GM12878 (cell line): Measurements from ENCODE around the gene FUT7. TPM values are rescaled to one million over a fixed set of nuclear protein-coding genes. Genes with fewer than 3 reads are reported as not detected.

Experiments
- ATAC-seq: fragments of 200-7000 bp; cut with Tn5 transposase; 3 replicates; pipeline ENCODE4 v1.9.1; 2020; ENCODE audit warnings: mild to moderate bottlenecking, moderate library complexity
- BruUV-seq: library from RNA; stranded (reverse); fragments of 400-500 nt; replicated peaks from 2 replicates; lab custom pipeline; 2021; lab: Mats Ljungman, UMichigan
- CTCF ChIA-PET: fragments of 300-600 bp; sonication (Branson Sonifier 250); formaldehyde crosslinking; extraction: SDS; loops from one replicate; lab custom pipeline; 2021; ENCODE audit warnings: inconsistent platforms; lab: Yijun Ruan, JAX
- POLR2A ChIA-PET: fragments of 350-600 bp; formaldehyde crosslinking; extraction: SDS; loops from one replicate; lab custom pipeline; 2021; ENCODE audit warnings: inconsistent platforms; lab: Charles Lee
- RAD21 ChIA-PET: fragments of 300-600 bp; sonication (Branson Sonifier 250); formaldehyde crosslinking; loops from one replicate; lab custom pipeline; 2023; ENCODE audit warnings: antibody characterized with exemption; ENCODE audit not compliant: unreplicated experiment; lab: Charles Lee
- SMC1A ChIA-PET: fragments of 300-600 bp; sonication (Branson Sonifier 250); formaldehyde crosslinking; loops from one replicate; lab custom pipeline; 2023; ENCODE audit not compliant: unreplicated experiment, uncharacterized antibody; lab: Charles Lee
- DNase-seq: peaks from one replicate; pipeline ENCODE4 v3.0.0-alpha.2; 2011; ENCODE audit warnings: low read depth, low spot score
- FAIRE-seq: peaks from 3 replicates; lab custom pipeline; 2011; peaks lifted over from hg19 to GRCh38; lab: Jason Lieb, UNC
- H2AFZ ChIP-seq: 2 replicates; pipeline ENCODE4 v1.6.0; 2011; ENCODE audit warnings: low read depth, low read length, control low read depth; ENCODE audit not compliant: control insufficient read depth
- H3K27ac ChIP-seq: 2 replicates; pipeline ENCODE4 v1.5.1; 2011; ENCODE audit warnings: control low read depth; ENCODE audit not compliant: control insufficient read depth, insufficient read depth
- H3K27me3 ChIP-seq, 2 experiments: replicated peaks in 1 of 2; 2 replicates each; pipeline versions ENCODE4 v1.6.0 to v1.6.1; 2011; ENCODE audit warnings: low read length in 1 of 2; ENCODE audit not compliant: control insufficient read depth in 2 of 2, insufficient read depth in 2 of 2
- H3K36me3 ChIP-seq, 2 experiments: 2 replicates each; pipeline ENCODE4 v1.5.1; 2011; ENCODE audit warnings: low read length in 1 of 2; ENCODE audit not compliant: control insufficient read depth in 2 of 2, insufficient read depth in 2 of 2
- H3K4me1 ChIP-seq: 2 replicates; pipeline ENCODE4 v1.6.1; 2011; ENCODE audit warnings: mild to moderate bottlenecking, low read length, moderate library complexity, mixed read lengths; ENCODE audit not compliant: control insufficient read depth, insufficient read depth
- H3K4me2 ChIP-seq: 2 replicates; pipeline ENCODE4 v1.6.0; 2011; ENCODE audit warnings: control low read depth; ENCODE audit not compliant: control insufficient read depth, insufficient read depth
- H3K4me3 ChIP-seq: fragments of 200-600 bp; sonication (generic); 2 replicates; pipeline ENCODE4 v1.5.1; 2016
- H3K79me2 ChIP-seq: 2 replicates; pipeline ENCODE4 v1.6.0; 2011; ENCODE audit warnings: low read length; ENCODE audit not compliant: control insufficient read depth, insufficient read depth
- H3K9ac ChIP-seq: 2 replicates; pipeline ENCODE4 v1.8.0; 2011; ENCODE audit warnings: low read length, control low read depth, mixed read lengths; ENCODE audit not compliant: control insufficient read depth, insufficient read depth
- H3K9me3 ChIP-seq: replicated peaks from 3 replicates; pipeline ENCODE4 v1.5.1; 2011; ENCODE audit warnings: mild to moderate bottlenecking, low read length; ENCODE audit not compliant: control insufficient read depth, insufficient read depth
- H4K20me1 ChIP-seq: 2 replicates; pipeline ENCODE4 v1.6.0; 2011; ENCODE audit not compliant: control insufficient read depth, insufficient read depth
- ASH2L ChIP-seq: fragments of 300-600, 200-600 bp; sonication (generic); IDR thresholded peaks from 2 replicates; pipeline ENCODE4 v1.6.1; 2017; ENCODE audit warnings: low read depth, mild to moderate bottlenecking, borderline replicate concordance
- BCL11A ChIP-seq: IDR thresholded peaks from 2 replicates; pipeline ENCODE4 v1.6.1; 2011; ENCODE audit warnings: low read depth, low read length
- BMI1 ChIP-seq: fragments of 450-650 bp; IDR thresholded peaks from 2 replicates; pipeline ENCODE4 v1.6.1; 2016; ENCODE audit warnings: mild to moderate bottlenecking, moderate library complexity, borderline replicate concordance
- CEBPB ChIP-seq, 2 experiments: fragments of 150-350 bp in 1 of 2; IDR thresholded peaks; 2 replicates each; pipeline ENCODE4 v1.6.1; 2012 to 2014; ENCODE audit warnings: low read depth in 2 of 2, low read length in 2 of 2, borderline replicate concordance in 1 of 2, inconsistent platforms in 1 of 2
- CUX1 ChIP-seq: IDR thresholded peaks from 2 replicates; pipeline ENCODE4 v1.6.1; 2012; ENCODE audit warnings: improper control_type of control experiment, low read depth, low read length; ENCODE audit not compliant: insufficient replicate concordance
- EED ChIP-seq: sonication (generic); IDR thresholded peaks from 2 replicates; pipeline ENCODE4 v1.6.1; 2016; ENCODE audit warnings: antibody characterized with exemption, low read depth
- FOXK2 ChIP-seq: fragments of 450-650 bp; IDR thresholded peaks from 2 replicates; pipeline ENCODE4 v1.6.1; 2017; ENCODE audit warnings: mild to moderate bottlenecking, moderate library complexity
- GABPA ChIP-seq: IDR thresholded peaks from 2 replicates; pipeline ENCODE4 v1.6.1; 2014; ENCODE audit warnings: antibody characterized with exemption, low read depth, mild to moderate bottlenecking, inconsistent platforms
- JUND ChIP-seq: IDR thresholded peaks from 2 replicates; pipeline ENCODE4 v1.6.1; 2012; ENCODE audit warnings: low read depth, mild to moderate bottlenecking, low read length, improper control_type of control experiment, moderate library complexity
- LARP7 ChIP-seq: fragments of 450-650 bp; IDR thresholded peaks from 2 replicates; pipeline ENCODE4 v1.6.1; 2017; ENCODE audit warnings: mild to moderate bottlenecking
- MYC ChIP-seq: IDR thresholded peaks from 2 replicates; pipeline ENCODE4 v1.6.1; 2011; ENCODE audit warnings: mild to moderate bottlenecking, low read length, moderate library complexity, inconsistent platforms; ENCODE audit not compliant: insufficient read depth, insufficient replicate concordance, insufficient read length, severe bottlenecking
- NFIC ChIP-seq: IDR thresholded peaks from 2 replicates; pipeline ENCODE4 v1.6.1; 2012; ENCODE audit warnings: low read depth, mild to moderate bottlenecking, inconsistent platforms, low read length, moderate library complexity
- NFXL1 ChIP-seq: fragments of 450-650 bp; IDR thresholded peaks from 2 replicates; pipeline ENCODE4 v1.6.1; 2017; ENCODE audit warnings: antibody characterized with exemption, mild to moderate bottlenecking, borderline replicate concordance
- RCOR1 ChIP-seq: conservative IDR thresholded peaks from 2 replicates; pipeline ENCODE4 v1.6.1; 2012; ENCODE audit warnings: low read depth, low read length, improper control_type of control experiment
- SMAD1 ChIP-seq: fragments of 450-650 bp; IDR thresholded peaks from 2 replicates; pipeline ENCODE4 v1.6.1; 2018; ENCODE audit warnings: mild to moderate bottlenecking, low read depth; ENCODE audit not compliant: partially characterized antibody
- SMARCA5 ChIP-seq: fragments of 450-650 bp; IDR thresholded peaks from 2 replicates; pipeline ENCODE4 v1.6.1; 2017; ENCODE audit warnings: mild to moderate bottlenecking
- WRNIP1 ChIP-seq: IDR thresholded peaks from 2 replicates; pipeline ENCODE4 v1.6.1; 2011; ENCODE audit warnings: low read depth, low read length, improper control_type of control experiment, borderline replicate concordance
- WGBS: methylation state at CpG from one replicate; pipeline ENCODE4 v1.1.6; 2016; ENCODE audit warnings: low lambda C conversion rate; ENCODE audit not compliant: insufficient replicate concordance, insufficient coverage; ENCODE audit errors: missing lambda C conversion rate; 5-methylcytosine and 5-hydroxymethylcytosine counted together
- in situ Hi-C: fragments of 300-500 bp; cut with MboI; formaldehyde crosslinking; loops from 9 replicates; pipeline ENCODE4 v1.14.3; 2018; ENCODE audit warnings: mixed read lengths
- intact Hi-C: fragments of 100-400 bp; cut with micrococcal nuclease; formaldehyde crosslinking; loops from one replicate; pipeline ENCODE4 v1.14.2; 2022; ENCODE audit not compliant: unreplicated experiment
- polyA plus RNA-seq, 11 experiments: library from polyadenylated mRNA; depleted of rRNA in 4 of 11; unstranded in 6 of 11; stranded (reverse) in 5 of 11; fragments of >200 nt; fragmentation: Nextera tagmentation in 4 of 11; fragmentation: Illumina TruSeq in 1 of 11; extraction: Ambion mirVana in 4 of 11; extraction: Trizol in 1 of 11; gene quantifications; 1 replicate in 1 of 11; 2 replicates in 10 of 11; pipeline versions ENCODE4 v1.2.1 to v1.2.3, GENCODE V29; 2011 to 2016; ENCODE audit warnings: inconsistent platforms in 2 of 11, missing spikeins in 2 of 11, low read depth in 1 of 11
- total RNA-seq, 4 experiments: library from RNA; depleted of rRNA in 3 of 4; stranded (reverse); fragments of >200 nt in 3 of 4; fragmentation: Illumina TruSeq in 1 of 4; extraction: Trizol in 1 of 4; gene quantifications; 2 replicates each; pipeline versions ENCODE4 v1.2.1 to v1.2.3, GENCODE V29; 2013 to 2021
- TF ChIP-seq, protein P1 (sequence below): fragments of 150-350 bp; IDR thresholded peaks from 2 replicates; pipeline ENCODE4 v1.6.1; 2014; ENCODE audit warnings: mild to moderate bottlenecking, low read depth, low read length

FUT7 gene
- total and polyA plus RNA-seq, 10 of the 15 experiments (the other 5 are each of a cell fraction or from before 2014, with no cell fraction given), result 0.04 to 0.62 (median 0.20) TPM; not detected in 2

- TF ChIP-seq RCOR1, result no peak
- no peak for TF ChIP-seq EED
- TF ChIP-seq BMI1, result no peak
- no peak for TF ChIP-seq BCL11A
- no peak for TF ChIP-seq JUND
- no peak for TF ChIP-seq WRNIP1
- TF ChIP-seq SMARCA5, result no peak
- TF ChIP-seq, protein P1, sequence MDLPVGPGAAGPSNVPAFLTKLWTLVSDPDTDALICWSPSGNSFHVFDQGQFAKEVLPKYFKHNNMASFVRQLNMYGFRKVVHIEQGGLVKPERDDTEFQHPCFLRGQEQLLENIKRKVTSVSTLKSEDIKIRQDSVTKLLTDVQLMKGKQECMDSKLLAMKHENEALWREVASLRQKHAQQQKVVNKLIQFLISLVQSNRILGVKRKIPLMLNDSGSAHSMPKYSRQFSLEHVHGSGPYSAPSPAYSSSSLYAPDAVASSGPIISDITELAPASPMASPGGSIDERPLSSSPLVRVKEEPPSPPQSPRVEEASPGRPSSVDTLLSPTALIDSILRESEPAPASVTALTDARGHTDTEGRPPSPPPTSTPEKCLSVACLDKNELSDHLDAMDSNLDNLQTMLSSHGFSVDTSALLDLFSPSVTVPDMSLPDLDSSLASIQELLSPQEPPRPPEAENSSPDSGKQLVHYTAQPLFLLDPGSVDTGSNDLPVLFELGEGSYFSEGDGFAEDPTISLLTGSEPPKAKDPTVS, result no peak
- TF ChIP-seq, all 136 proteins: peak for 0
Measured at GRCh38 chr9:137038916-137039315, 7.0 kb upstream of the FUT7 start (continued).

- intact Hi-C loops, result loop anchor here (5.0 kb wide), 1 partner anchor 190 kb away; the partner anchor contains the start of gene PHPT1
- no peaks in the 10 kb centered on the region for H4K20me1 ChIP-seq
- no peak for FAIRE-seq
- no peak for TF ChIP-seq RCOR1
- no peak for TF ChIP-seq CUX1
- TF ChIP-seq NFXL1, result no peak
- TF ChIP-seq GABPA, result no peak
- TF ChIP-seq LARP7, result no peak
- TF ChIP-seq ASH2L, result no peak
- no peak for TF ChIP-seq CEBPB (IDR thresholded peaks at IDR 0.05; ENCODE audit: borderline replicate concordance in 1 of 2, low read depth in 2 of 2, low read length in 2 of 2)
- TF ChIP-seq MYC, result no peak
- TF ChIP-seq FOXK2, result no peak
- TF ChIP-seq SMAD1, result no peak
- no peak for TF ChIP-seq NFIC
Measured at GRCh38 chr9:137037483-137037882, 5.6 kb upstream of the FUT7 start.

More at GRCh38 chr9:137037483-137037882, 5.6 kb upstream of the FUT7 start:
- H3K9me3 ChIP-seq, result no peaks in the 10 kb centered on the region
- H3K27ac ChIP-seq, result no peak overlapping the region
- ChIA-PET SMC1A (interaction anchor here (1.5 kb wide), 1 partner anchor 249 kb away, joined by 3 read pairs; no protein-coding TSS in a partner anchor), CTCF (interaction anchor here (1.0 to 4.4 kb wide), 6 partner anchors 9 to 218 kb away, joined by 3 to 163 read pairs (median 6); partner anchors contain the start of gene NPDC1), POLR2A (interaction anchor here (0.6 kb wide), 1 partner anchor 22 kb away, joined by 3 read pairs; no protein-coding TSS in a partner anchor), RAD21 (interaction anchor here (3.8 kb wide), 1 partner anchor 90 kb away, joined by 109 read pairs; no protein-coding TSS in a partner anchor)
- no TSS peak for BruUV-seq
- DNase-seq, result no peak
- H3K4me3 ChIP-seq, result no peak overlapping the region
- peaks cover 16% of the 10 kb centered on the region for H3K4me1 ChIP-seq
- in situ Hi-C loops, result loop anchor here (5.0 kb wide), 2 partner anchors 90 to 240 kb away; partner anchors contain the start of genes C8G and CCDC183
- H2AFZ ChIP-seq, result no peak overlapping the region
- ATAC-seq, result no peak
- 59% methylated on average over 10 of the region's 10 CpGs for WGBS
- no peak overlapping the region for H3K4me2 ChIP-seq
- no peaks in the 10 kb centered on the region for H3K36me3 ChIP-seq
- H3K9ac ChIP-seq, result no peak overlapping the region
- H3K27me3 ChIP-seq, result no peaks in the 10 kb centered on the region
- H3K79me2 ChIP-seq, result no peaks in the 10 kb centered on the region
